H1 (cell line): ENCODE results near the gene LCMT1. TPM values are rescaled to one million over a fixed set of nuclear protein-coding genes. Genes with fewer than 3 reads are reported as not detected.

Experiments
- CHD7 ChIP-seq: fragments of 300-600 bp; sonication (generic); IDR thresholded peaks from 2 replicates; pipeline ENCODE4 v1.7.1; 2012; ENCODE audit warnings: low read length, moderate library complexity, mild to moderate bottlenecking, inconsistent platforms; ENCODE audit not compliant: insufficient replicate concordance
- EP300 ChIP-seq, 2 experiments: IDR thresholded peaks; 1 replicate in 1 of 2; 2 replicates in 1 of 2; pipeline ENCODE4 v1.6.1; 2011 to 2012; ENCODE audit warnings: low read depth in 2 of 2, low read length in 2 of 2, mild to moderate bottlenecking in 2 of 2, borderline replicate concordance in 1 of 2, inconsistent platforms in 1 of 2, moderate library complexity in 1 of 2
- JUND ChIP-seq: IDR thresholded peaks from 2 replicates; pipeline ENCODE4 v1.6.1; 2011; ENCODE audit warnings: mild to moderate bottlenecking, improper control_type of control experiment, low read length
- RFX5 ChIP-seq: IDR thresholded peaks from 2 replicates; pipeline ENCODE4 v1.6.1; 2011; ENCODE audit warnings: low read depth, low read length, improper control_type of control experiment, borderline replicate concordance
- SIN3A ChIP-seq, 2 experiments: IDR thresholded peaks in 1 of 2; conservative IDR thresholded peaks in 1 of 2; 2 replicates each; pipeline ENCODE4 v1.6.1; 2011 to 2012; ENCODE audit warnings: low read length in 2 of 2, improper control_type of control experiment in 1 of 2, low read depth in 1 of 2, mild to moderate bottlenecking in 1 of 2
- polyA plus RNA-seq, 7 experiments: library from polyadenylated mRNA; depleted of rRNA in 3 of 7; stranded (reverse) in 5 of 7; unstranded in 2 of 7; fragments of >200 nt in 5 of 7; fragments of 200-250 nt in 2 of 7; gene quantifications; 1 replicate in 5 of 7; 2 replicates in 1 of 7; 4 replicates in 1 of 7; pipeline versions ENCODE4 v1.2.1 to v1.2.3, GENCODE V29; 2011 to 2013; ENCODE audit warnings: missing spikeins in 2 of 7, mixed read lengths in 2 of 7
- total RNA-seq: library from RNA; stranded (reverse); fragmentation: NEBNext Ultra II Directional; extraction: Animal tissue kit (Norgen Biotek cat#: 25700); gene quantifications from 2 replicates; pipeline ENCODE4 v1.2.1, GENCODE V29; 2021

Gene LCMT1
- total and polyA plus RNA-seq, 2 of the 8 experiments (the other 6 are each of a cell fraction or from before 2014, with no cell fraction given), result 61.0 to 80.8 TPM

GRCh38 chr16:25064937-25065336, 46.6 kb upstream of the LCMT1 start (continued):
- TF ChIP-seq EP300 (IDR thresholded peaks at IDR 0.05; ENCODE audit: borderline replicate concordance in 1 of 2, low read depth in 2 of 2, low read length in 2 of 2) (no peak), SIN3A (conservative IDR thresholded peaks at IDR 0.05 in 1 of 2, IDR thresholded peaks at IDR 0.05 in 1 of 2; ENCODE audit: low read depth in 1 of 2, low read length in 2 of 2) (no peak), CHD7 (no peak), JUND (no peak), RFX5 (no peak)
